GM20431 (cell line): ENCODE results near the gene ARHGAP5.

Experiments used
- in situ Hi-C: fragments of 300-500 bp; cut with MseI, MboI; formaldehyde crosslinking; loops from one replicate; pipeline ENCODE4 v1.15.0; 2020; ENCODE audit warnings: low sequenced_read_pairs; ENCODE audit not compliant: unreplicated experiment

Gene ARHGAP5, protein sequence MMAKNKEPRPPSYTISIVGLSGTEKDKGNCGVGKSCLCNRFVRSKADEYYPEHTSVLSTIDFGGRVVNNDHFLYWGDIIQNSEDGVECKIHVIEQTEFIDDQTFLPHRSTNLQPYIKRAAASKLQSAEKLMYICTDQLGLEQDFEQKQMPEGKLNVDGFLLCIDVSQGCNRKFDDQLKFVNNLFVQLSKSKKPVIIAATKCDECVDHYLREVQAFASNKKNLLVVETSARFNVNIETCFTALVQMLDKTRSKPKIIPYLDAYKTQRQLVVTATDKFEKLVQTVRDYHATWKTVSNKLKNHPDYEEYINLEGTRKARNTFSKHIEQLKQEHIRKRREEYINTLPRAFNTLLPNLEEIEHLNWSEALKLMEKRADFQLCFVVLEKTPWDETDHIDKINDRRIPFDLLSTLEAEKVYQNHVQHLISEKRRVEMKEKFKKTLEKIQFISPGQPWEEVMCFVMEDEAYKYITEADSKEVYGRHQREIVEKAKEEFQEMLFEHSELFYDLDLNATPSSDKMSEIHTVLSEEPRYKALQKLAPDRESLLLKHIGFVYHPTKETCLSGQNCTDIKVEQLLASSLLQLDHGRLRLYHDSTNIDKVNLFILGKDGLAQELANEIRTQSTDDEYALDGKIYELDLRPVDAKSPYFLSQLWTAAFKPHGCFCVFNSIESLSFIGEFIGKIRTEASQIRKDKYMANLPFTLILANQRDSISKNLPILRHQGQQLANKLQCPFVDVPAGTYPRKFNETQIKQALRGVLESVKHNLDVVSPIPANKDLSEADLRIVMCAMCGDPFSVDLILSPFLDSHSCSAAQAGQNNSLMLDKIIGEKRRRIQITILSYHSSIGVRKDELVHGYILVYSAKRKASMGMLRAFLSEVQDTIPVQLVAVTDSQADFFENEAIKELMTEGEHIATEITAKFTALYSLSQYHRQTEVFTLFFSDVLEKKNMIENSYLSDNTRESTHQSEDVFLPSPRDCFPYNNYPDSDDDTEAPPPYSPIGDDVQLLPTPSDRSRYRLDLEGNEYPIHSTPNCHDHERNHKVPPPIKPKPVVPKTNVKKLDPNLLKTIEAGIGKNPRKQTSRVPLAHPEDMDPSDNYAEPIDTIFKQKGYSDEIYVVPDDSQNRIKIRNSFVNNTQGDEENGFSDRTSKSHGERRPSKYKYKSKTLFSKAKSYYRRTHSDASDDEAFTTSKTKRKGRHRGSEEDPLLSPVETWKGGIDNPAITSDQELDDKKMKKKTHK (N-terminal part only)

DNA sequence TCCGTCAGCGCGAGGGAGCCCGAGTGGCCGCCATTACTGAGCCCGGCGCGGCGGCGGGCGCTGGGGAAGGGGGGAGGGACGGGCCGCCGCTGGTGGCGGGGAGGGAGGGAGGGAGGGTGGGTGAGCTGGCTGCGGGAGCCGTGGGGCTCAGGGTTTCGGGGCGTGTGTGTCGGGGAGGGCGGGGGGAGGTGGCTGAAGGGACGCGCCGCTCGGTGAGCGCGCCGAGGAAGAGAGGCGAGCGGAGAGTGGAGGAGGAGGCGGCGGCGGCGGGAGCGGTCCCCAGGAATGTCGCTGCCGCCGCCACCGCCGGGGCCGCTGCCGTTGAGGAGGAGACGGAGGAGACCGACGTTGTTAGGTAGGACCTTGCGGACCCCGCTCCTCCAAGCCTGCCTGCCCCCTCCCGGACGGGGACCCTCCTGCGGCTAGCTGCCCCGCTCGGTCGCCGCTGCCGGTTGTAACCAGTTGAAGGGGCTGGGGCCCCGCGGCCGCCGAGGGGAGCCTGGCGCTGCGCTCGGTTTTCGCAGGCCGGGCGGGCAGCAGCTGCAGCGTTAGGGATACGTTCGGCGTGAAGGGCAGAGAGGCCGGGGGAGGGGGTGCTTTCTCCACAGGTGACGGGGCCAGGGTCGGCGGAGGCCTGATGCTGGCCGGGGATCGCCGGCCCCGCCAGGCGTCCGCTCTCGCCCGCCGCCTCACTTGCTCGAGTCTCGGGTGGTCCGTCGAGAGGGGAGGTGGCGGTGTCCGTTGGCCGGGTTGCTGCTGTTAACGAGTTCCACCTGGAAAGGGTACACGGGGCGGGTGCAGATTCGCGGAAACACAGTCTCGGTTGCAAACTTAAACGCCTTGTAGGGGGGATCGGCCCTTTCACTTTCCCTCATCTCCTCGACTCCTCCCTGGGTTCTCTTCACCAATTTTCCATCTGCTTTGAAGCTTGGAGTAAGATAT is at the start of gene ARHGAP5:
Gene ARHGAP5, plus strand, starts transcription at position 224 of the 942 bp plus-strand sequence. CDS start 13,366 bp downstream, outside the sequence.
- in situ Hi-C loops = loop anchor here (10.0 kb wide), 1 partner anchor 177 kb away; no protein-coding TSS in a partner anchor

DNA sequence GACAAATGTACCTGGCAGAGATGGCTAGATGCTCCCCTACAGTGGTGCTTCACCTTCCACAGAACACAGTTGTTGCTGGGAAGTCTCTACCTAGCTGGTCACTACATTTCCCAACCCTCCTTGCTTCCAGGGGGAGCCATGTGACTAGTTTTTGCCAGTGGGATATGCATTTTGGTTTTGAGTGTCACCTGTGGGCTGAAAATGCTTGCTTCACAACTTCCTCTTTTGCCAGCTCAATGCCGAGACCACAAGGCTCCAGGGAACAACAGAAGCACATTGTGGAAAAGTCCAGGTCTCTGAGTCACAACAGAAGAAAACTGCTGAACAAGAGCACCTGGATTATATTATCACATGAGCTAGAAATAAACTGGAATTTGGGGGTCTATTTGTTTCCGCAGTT is 48.5 kb upstream of the ARHGAP5 start:
- in situ Hi-C loops = no loop called here

DNA sequence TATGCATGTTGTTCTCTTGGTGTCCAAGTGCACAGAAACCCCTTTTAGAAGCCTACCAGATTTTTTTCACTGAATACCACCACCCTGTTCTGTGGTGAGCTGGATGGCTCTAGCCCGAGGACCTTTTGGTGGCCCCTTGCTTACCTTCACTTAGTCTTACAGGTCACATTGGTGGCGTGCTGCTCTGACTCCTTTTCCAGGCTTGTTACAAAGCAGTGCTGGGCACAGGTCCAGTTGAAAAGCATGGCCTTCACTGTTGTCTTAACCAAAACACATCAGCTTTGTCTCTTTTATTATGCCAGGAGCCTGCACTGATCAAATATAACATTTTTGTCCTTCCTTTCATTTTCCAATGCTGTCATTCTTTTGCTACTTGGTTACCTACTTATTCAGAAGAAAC is 43.6 kb upstream of the ARHGAP5 start:
- in situ Hi-C loops = no loop called here

DNA sequence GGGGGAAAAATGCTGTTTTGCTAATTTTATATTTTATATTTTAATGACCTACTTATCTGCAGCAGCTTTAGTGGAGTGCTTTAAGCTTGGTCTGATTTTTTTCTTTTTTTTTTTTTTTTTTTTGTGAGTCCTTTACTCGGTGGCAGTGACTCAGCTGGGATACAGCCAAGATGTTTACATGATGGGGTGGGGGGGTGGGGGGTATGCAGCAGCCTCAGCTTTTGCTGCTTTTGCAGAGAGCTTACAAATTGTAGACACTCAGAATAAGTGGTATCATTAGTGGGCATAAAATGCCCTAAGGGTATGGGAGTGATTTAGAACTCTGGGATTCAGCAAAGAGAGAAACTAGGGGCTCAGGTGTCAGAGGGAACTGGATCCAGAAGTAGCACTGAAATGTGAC is 38.2 kb upstream of the ARHGAP5 start:
- in situ Hi-C loops = no loop called here

DNA sequence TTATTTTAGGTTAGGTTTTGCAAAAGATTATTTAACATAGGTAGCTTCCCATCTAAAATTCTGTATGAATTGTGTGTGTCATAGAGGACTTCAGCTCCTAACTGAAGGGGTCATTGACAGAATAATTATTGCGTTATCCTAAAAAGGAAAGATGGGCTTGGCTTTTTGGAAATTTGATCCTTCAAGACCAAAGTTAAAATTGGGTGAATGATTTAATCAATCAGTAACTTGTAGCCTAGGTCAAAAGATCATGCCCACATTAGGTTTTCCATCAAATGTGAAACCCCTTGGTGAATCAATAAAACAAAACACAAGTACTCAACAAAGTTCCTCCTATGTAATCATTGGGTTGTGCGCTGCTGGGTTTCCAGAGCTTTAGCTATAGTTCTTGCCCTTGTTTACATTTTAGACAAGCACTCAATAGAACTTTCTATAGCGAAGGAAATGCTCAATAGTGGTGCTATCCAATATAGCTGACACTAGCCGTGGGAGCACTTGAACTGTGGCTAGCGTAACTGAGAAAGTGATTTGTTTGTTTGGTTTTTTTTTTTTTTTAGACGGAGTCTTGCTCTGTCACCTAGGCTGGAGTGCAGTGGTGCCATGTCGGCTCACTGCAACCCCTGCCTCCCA is 37.6 kb upstream of the ARHGAP5 start:
- in situ Hi-C loops = no loop called here

DNA sequence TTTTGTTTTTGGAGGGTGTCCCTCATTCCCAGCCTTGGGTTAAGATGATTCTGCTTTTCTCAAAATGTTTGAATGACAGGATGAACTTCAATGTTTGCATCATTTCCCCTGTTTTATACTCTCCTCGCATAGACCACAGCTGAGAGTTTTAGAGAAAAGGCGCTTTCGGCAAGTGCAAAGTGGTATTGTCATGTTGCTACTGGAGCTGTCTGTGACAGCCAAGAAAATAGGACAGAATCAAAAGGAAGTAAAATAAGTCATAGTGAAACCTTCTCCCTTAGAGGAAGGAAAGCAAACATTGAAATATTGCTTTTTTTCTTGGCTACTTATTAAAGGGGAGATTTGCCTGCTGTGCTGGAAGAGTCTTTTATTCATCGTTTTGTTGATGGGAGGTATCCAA is 33.5 kb upstream of the ARHGAP5 start:
- in situ Hi-C loops = no loop called here

DNA sequence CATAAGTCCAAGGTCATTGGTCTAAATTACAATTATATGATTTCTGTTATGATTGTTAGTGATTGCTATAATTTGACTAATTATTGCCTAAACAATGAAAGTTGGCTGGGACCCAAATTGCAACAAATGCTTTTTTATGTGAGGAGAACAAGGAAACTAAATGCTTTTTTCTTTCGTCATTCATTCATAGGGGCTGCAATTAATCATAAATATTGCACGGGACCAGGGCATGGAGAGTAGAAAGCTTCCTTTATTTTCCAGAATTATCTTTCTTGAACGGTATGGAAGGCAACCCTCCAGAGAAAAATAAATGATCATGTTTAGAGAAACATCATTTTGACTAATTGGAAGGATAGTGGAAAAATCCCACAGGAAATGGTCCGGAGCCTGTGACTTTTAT is 32.6 kb upstream of the ARHGAP5 start:
- in situ Hi-C loops = no loop called here

DNA sequence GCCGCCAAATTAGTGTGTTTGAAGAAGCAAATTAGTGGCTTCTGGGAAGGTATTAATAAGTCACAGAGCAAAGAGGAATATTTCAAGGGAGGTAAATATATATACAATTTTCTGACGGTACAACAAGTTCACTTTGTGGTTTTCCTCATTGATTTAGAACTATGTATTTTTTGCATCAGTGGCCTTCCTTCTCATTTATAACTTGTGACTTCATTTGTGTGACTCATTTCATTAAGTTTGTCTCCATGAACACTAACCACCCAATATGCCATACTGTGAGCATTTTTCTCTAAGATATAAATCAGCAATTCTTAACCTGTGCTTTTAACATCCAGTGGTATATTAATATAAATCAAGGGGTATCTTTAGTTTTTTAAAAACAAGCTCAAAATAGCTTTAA is 29.3 kb upstream of the ARHGAP5 start:
- in situ Hi-C loops = no loop called here

DNA sequence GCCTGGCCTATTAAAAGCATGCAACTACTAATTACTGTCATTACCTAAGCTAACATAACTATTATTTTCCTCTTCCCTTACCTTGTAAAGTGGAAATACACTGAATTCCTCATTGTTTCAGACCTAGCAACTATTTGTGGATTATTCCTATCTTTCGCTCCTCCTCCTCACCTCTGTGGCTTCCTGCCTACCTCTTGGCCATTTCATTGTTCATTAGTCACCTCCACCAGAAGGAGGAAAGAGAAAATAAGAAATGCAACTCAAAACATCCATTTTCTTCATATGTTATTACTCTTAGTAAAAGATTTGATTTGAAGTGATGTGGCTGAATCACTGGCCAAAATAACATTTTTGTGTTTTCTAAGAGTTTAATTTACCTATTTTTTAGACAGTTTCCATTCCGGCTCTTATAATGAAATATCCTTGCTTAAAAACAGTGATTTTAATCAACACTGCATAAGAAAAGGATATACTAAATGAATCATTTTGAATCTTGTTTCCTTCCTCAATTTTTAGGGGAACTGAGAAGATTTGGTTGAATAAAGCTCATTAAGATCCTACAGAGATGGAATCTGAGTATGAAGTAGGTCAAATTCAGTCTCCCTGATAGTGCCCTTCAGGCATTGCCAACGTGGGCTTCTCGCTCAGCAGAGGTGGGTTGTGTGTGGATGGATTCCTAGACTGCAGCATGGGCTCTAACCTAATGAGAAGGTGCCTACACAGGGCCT is 27.6 kb upstream of the ARHGAP5 start:
- in situ Hi-C loops = loop anchor here (25.0 kb wide), 1 partner anchor 537 kb away; no protein-coding TSS in a partner anchor

DNA sequence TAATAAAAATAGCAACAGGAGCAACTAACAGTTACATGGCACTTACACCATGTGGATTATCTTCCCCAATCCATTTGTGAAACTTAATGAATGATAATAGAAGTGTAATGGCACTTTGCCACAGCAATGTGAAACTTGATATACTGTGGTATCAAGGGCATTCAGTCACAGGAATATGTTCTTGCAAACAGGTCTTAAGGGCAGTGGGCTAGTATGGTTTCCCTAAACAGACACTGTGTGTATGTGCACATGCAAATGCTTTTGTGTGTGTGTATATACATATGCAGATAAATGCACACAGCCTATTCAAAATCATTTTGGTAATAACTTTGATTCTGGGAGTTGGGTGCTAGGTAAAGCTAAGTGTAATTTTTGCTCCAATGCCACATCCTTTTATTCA is 26.2 kb upstream of the ARHGAP5 start:
- in situ Hi-C loops = loop anchor here (25.0 kb wide), 1 partner anchor 539 kb away; no protein-coding TSS in a partner anchor

DNA sequence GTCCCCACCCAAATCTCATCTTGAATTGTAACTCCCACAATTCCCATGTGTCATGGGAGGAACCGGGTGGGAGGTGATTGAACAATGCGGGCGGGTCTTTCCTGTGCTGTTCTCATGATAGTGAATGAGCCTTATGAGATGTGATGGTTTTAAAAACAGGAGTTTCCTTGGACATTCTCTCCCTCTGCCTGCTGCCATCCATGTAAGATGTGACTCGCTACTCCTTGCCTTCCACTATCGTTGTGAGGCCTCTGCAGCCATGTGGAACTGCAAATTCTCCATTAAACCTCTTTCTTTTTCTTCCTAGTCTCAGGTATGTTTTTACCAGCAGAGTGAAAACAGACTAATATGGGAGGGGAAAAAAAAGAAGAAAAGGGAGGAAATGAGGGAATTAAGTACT is 22.6 kb upstream of the ARHGAP5 start:
- in situ Hi-C loops = loop anchor here (25.0 kb wide), 1 partner anchor 542 kb away; no protein-coding TSS in a partner anchor

DNA sequence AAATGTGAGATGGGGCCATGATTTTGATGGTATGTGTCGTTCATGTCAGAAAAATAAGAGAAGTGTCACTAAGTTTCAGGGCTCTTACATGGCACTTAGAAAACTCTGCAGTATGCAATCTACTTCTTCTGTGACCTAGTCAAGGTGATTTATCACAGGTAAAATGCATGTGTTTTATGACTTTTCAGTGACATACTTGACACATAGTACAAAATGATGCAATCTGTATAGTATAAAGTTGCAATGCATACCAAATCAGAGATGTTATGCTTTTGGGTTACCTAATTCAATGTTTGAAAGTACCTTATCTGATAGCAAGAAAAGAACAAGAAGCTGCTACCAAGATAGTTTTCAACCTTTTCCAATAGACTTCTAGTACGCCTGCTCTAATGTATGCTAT is 21.9 kb upstream of the ARHGAP5 start:
- in situ Hi-C loops = loop anchor here (25.0 kb wide), 1 partner anchor 543 kb away; no protein-coding TSS in a partner anchor

DNA sequence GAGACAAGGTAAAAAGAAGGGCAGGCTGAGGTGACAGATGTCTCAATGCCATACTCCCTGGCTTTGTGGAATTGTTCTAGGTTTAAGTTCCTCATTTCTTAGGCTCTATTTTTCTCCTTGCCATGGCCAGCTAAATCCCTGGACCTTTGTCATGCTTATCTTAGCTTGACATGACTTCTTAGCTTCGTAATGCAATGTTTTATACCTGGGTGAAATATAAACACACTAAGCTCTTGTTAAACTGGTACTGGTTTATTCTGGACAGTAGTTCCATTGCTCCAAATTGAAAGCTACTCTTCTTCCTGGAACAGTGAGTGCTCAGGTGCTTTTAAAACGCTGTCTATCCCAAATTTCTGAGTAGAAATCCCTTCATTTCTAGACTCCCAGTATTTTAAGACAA is 17.4 kb upstream of the ARHGAP5 start:
- in situ Hi-C loops = loop anchor here (25.0 kb wide), 1 partner anchor 547 kb away; no protein-coding TSS in a partner anchor

DNA sequence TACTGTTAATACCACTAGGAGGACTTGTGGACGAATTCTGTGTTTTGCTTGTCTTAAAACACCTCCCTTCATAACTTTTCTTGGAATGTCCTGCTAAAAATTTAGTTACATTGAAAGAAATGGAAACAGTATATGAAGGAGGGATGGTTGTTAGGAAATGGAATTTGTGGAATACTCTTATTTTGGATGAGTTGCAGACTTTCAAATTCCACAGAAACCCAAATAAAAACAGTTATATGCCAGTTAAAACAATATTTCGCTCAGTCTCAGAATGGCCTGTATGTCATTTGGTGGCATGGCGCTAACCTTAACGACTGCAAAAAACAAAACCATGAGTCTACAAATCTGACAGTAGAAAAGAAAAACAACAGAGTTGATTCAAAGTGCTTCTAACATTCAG is 12.2 kb upstream of the ARHGAP5 start:
- in situ Hi-C loops = loop anchor here (25.0 kb wide), 1 partner anchor 553 kb away; no protein-coding TSS in a partner anchor

DNA sequence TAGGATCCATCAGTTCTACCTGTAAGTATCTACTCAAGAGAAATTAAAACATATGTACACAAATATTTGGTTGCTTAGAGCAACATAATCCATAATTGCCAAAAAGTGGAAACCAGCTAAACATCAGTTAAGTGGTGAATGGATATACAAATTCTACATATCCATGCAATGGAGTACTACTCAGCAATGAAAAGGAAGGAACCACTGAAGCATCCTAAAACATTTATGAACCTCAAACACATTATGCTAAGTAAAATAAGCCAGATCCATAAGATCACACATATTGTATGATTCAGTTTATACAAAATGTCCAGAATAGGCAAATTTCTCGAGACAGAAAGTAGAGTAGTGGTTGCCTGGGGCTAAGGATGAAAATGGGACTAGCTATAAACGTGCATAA is 8.4 kb upstream of the ARHGAP5 start:
- in situ Hi-C loops = loop anchor here (25.0 kb wide), 1 partner anchor 556 kb away; no protein-coding TSS in a partner anchor

DNA sequence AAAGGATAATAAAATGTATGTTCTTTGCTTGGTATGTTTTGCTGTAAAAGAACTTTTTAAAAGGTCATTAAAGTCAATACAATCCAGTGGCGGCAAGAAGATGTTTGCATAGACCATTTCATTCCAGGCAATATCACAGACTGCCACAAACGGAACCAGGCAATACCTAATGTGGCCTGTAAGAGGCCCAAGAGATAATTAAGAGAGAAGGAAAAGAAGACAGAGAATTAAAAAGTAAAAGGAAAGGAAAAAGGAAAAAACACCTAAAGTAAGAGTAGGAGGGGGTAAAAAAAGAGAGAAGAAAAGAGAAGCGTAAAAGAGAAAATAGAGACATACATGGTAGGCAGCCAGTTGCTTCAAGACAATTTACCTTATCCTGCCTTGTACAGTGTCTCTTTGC is 6.8 kb upstream of the ARHGAP5 start:
- in situ Hi-C loops = loop anchor here (10.0 to 25.0 kb wide), 2 partner anchors 185 to 558 kb away; no protein-coding TSS in a partner anchor

DNA sequence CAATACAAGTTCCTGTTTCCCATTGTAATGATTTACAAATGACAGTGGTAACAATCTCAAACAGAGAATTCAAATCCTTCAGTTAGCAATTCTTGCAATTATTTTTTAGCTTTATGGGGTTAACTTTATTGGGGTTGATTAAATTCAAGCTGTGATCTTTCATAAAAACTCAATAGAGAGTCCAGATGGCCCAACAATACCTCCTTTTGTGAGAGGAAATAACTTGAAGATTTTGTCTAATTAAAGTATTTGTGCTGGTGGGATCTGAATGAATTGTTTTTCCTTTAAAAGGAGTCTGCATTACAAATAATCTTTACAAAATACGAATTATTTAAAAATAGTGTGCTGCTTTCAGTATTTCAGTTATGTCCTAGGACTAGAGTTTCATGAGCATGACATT is 4.4 kb upstream of the ARHGAP5 start:
- in situ Hi-C loops = loop anchor here (10.0 to 25.0 kb wide), 2 partner anchors 182 to 560 kb away; no protein-coding TSS in a partner anchor
